Breast epithelium (tissue), 4 donors: Measurements from ENCODE around the gene TMEM271. TPM values are rescaled to one million over a fixed set of nuclear protein-coding genes. Genes with fewer than 3 reads are reported as not detected.

ENCODE experiments used
- DNase-seq, 2 donors: peaks; one replicate each; pipeline ENCODE4 v3.0.0-alpha.2; 2019; ENCODE audit warnings: low spot score in 2 of 2
- H3K27ac ChIP-seq, 2 donors: fragments of 200-600 bp; sonication (generic) in 1 of 2; one replicate each; pipeline ENCODE4 v1.5.1; 2016 to 2019; ENCODE audit warnings: mild to moderate bottlenecking in 1 of 2
- H3K27me3 ChIP-seq, 2 donors: fragments of 200-600 bp; sonication (generic) in 1 of 2; one replicate each; pipeline versions ENCODE4 v1.5.1 to v1.6.0; 2017 to 2019; ENCODE audit warnings: control low read depth in 1 of 2, mild to moderate bottlenecking in 1 of 2
- H3K36me3 ChIP-seq: fragments of 200-600 bp; one replicate; pipeline ENCODE4 v1.5.1; 2019
- H3K4me1 ChIP-seq, 2 donors: fragments of 200-600 bp; sonication (generic); one replicate each; pipeline ENCODE4 v1.5.1; 2016 to 2019; ENCODE audit warnings: control low read depth in 1 of 2
- H3K4me3 ChIP-seq, 3 donors: fragments of 200-600 bp; sonication (generic); 1 replicate in 2 of 3; 2 replicates in 1 of 3; pipeline ENCODE4 v1.5.1; 2016 to 2019; ENCODE audit warnings: mild to moderate bottlenecking in 3 of 3, moderate library complexity in 2 of 3
- H3K9me3 ChIP-seq, 2 donors: fragments of 200-600 bp; sonication (generic) in 1 of 2; one replicate each; pipeline ENCODE4 v1.5.1; 2016 to 2019; ENCODE audit warnings: control low read depth in 1 of 2
- POLR2A ChIP-seq: fragments of 450-650 bp; IDR thresholded peaks from one replicate; pipeline ENCODE4 v1.6.1; 2016; ENCODE audit warnings: antibody characterized with exemption, mild to moderate bottlenecking, moderate library complexity
- POLR2AphosphoS5 ChIP-seq, 3 donors: sonication (generic); formaldehyde crosslinking; IDR thresholded peaks; one replicate each; pipeline ENCODE4 v1.6.1; 2017; ENCODE audit warnings: antibody characterized with exemption in 3 of 3
- intact Hi-C: fragments of 100-400 bp; cut with DNase I; formaldehyde crosslinking; loops from one replicate; pipeline ENCODE4 v1.15.1; 2023; ENCODE audit warnings: low total_unique reads
- total RNA-seq, 3 donors: library from RNA; depleted of rRNA; stranded (reverse); fragments of >200 nt; gene quantifications; one replicate each; pipeline ENCODE4 v1.1.0, GENCODE V29; 2016
- TF ChIP-seq, protein P1 (sequence below), 3 donors: fragments of 450-650 bp; IDR thresholded peaks; one replicate each; pipeline ENCODE4 v1.5.1; 2016 to 2017; ENCODE audit warnings: antibody characterized with exemption in 3 of 3, mild to moderate bottlenecking in 3 of 3, moderate library complexity in 3 of 3

Gene TMEM271
- total RNA-seq, 3 donors from 2014 or later, result not detected

DNA sequence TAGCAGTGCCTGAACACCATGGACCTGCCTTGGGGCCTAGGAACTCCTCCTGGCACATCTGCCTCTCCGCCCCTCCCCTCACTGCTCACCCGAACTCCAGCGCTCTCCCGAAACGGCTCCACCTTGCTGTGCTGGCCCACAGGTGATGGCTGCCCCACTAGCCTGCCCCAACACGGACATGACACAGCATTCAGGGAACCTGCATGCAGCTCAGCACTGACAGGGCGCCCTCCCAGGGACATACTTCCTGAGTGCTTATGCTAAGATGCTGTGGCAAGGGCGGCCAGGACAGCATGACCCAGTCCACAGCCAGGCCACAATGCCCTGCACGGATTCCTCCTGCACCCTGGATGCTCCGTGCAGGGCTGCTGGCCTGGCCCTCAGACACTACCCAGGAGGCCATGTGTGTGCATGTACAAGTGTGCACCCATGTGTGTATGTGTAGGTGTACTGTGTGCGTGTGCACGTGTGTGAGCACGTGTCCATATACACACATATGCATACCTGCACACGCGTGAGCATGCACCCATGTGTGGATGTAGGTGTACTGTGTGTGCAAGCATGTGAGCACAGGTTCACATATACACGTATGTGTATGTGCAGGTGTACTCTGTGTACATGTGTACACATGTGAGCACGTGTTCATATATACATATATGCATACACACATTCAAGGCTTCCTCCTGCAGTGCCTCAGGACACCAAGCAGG is 6.0 kb downstream of the TMEM271 start:
- Histone ChIP-seq H3K36me3 (no peaks in the 10 kb centered on the region), H3K4me3 (no peak overlapping the region), H3K9me3 (no peaks in the 10 kb centered on the region), H3K27me3 (peaks cover 5 to 57% of the 10 kb centered on the region in 2 donors), H3K4me1 (peaks cover 0 to 5% of the 10 kb centered on the region in 2 donors), H3K27ac (no peak overlapping the region)
- TF ChIP-seq POLR2AphosphoS5 (IDR thresholded peaks at IDR 0.05) (no peak), POLR2A (no peak)
- TF ChIP-seq, protein P1, sequence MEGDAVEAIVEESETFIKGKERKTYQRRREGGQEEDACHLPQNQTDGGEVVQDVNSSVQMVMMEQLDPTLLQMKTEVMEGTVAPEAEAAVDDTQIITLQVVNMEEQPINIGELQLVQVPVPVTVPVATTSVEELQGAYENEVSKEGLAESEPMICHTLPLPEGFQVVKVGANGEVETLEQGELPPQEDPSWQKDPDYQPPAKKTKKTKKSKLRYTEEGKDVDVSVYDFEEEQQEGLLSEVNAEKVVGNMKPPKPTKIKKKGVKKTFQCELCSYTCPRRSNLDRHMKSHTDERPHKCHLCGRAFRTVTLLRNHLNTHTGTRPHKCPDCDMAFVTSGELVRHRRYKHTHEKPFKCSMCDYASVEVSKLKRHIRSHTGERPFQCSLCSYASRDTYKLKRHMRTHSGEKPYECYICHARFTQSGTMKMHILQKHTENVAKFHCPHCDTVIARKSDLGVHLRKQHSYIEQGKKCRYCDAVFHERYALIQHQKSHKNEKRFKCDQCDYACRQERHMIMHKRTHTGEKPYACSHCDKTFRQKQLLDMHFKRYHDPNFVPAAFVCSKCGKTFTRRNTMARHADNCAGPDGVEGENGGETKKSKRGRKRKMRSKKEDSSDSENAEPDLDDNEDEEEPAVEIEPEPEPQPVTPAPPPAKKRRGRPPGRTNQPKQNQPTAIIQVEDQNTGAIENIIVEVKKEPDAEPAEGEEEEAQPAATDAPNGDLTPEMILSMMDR (IDR thresholded peaks at IDR 0.05), result no peak
- intact Hi-C loops, result no loop called here
- DNase-seq, result no peak

DNA sequence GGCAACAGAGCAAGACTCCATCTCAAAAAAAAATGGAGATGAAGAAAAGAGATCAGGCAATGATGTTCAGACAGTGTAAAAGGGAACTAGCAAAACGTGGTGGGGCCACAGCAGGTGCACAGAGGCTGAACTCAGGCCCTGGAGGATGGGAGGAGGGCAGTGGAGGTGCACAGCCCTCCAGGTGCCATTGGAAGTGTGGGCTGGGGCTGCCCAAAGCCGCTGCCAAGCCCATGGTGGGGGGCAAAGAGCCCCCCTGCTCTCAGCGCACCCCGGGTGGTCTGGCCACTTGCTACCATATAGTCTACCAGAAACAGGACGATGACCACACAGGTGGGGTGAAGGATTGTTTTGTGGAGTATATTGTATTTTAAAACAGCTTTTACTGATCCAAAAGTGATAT is 7.1 kb downstream of the TMEM271 start:
- no peak for DNase-seq
- Histone ChIP-seq H3K9me3 (no peaks in the 10 kb centered on the region), H3K4me1 (no peaks in the 10 kb centered on the region), H3K27me3 (peaks cover 0 to 47% of the 10 kb centered on the region in 2 donors), H3K36me3 (no peaks in the 10 kb centered on the region), H3K27ac (no peak overlapping the region), H3K4me3 (no peak overlapping the region)
- no peak for TF ChIP-seq POLR2A
- no peak for TF ChIP-seq POLR2AphosphoS5 (IDR thresholded peaks at IDR 0.05)
- TF ChIP-seq, protein P1 (IDR thresholded peaks at IDR 0.05), result no peak
- intact Hi-C loops, result no loop called here

GRCh38 chr4:568351-568652 is 7.8 kb downstream of the TMEM271 start:
- Histone ChIP-seq H3K27me3 (peaks cover 0 to 41% of the 10 kb centered on the region in 2 donors), H3K4me3 (no peak overlapping the region), H3K27ac (no peak overlapping the region), H3K4me1 (no peaks in the 10 kb centered on the region), H3K36me3 (no peaks in the 10 kb centered on the region), H3K9me3 (no peaks in the 10 kb centered on the region)
- TF ChIP-seq POLR2A (no peak), POLR2AphosphoS5 (IDR thresholded peaks at IDR 0.05) (no peak)
- TF ChIP-seq, protein P1 (IDR thresholded peaks at IDR 0.05), result no peak
- no peak for DNase-seq
- intact Hi-C loops, result no loop called here

GRCh38 chr4:567457-568350 is 8.4 kb downstream of the TMEM271 start:
- TF ChIP-seq POLR2A (no peak), POLR2AphosphoS5 (IDR thresholded peaks at IDR 0.05) (no peak)
- TF ChIP-seq, protein P1 (IDR thresholded peaks at IDR 0.05), result no peak
- no peak overlapping the region for H3K27ac ChIP-seq
- H3K9me3 ChIP-seq, result no peaks in the 10 kb centered on the region
- H3K4me3 ChIP-seq, result no peak overlapping the region
- no peak for DNase-seq
- intact Hi-C loops, result no loop called here
- no peaks in the 10 kb centered on the region for H3K36me3 ChIP-seq
- no peaks in the 10 kb centered on the region for H3K4me1 ChIP-seq
- peaks cover 0 to 35% of the 10 kb centered on the region in 2 donors for H3K27me3 ChIP-seq
